Upper lobe of left lung (tissue), 6 donors: ENCODE results near the gene ALG9. TPM values are rescaled to one million over a fixed set of nuclear protein-coding genes. Genes with fewer than 3 reads are reported as not detected.

Experiments used
- ATAC-seq, 2 donors: fragments of 200-7000 bp; cut with Tn5 transposase; one replicate each; pipeline ENCODE4 v1.9.1; 2022; ENCODE audit warnings: mild to moderate bottlenecking in 2 of 2, moderate library complexity in 2 of 2; ENCODE audit not compliant: low FRiP score in 2 of 2
- DNase-seq, 2 donors: peaks; one replicate each; pipeline ENCODE4 v3.0.0-alpha.2; 2019 to 2020
- H3K27ac ChIP-seq, 4 donors: fragments of 200-600 bp; sonication (generic); one replicate each; pipeline ENCODE4 v1.5.1; 2016 to 2019
- H3K27me3 ChIP-seq, 4 donors: fragments of 200-600 bp; sonication (generic); one replicate each; pipeline ENCODE4 v1.5.1; 2017 to 2019
- H3K36me3 ChIP-seq, 4 donors: fragments of 200-600 bp; sonication (generic); one replicate each; pipeline ENCODE4 v1.5.1; 2016 to 2019
- H3K4me1 ChIP-seq, 4 donors: fragments of 200-600 bp; sonication (generic); one replicate each; pipeline ENCODE4 v1.5.1; 2018 to 2019
- H3K4me3 ChIP-seq, 4 donors: fragments of 200-600 bp; sonication (generic); one replicate each; pipeline ENCODE4 v1.5.1; 2017 to 2019; ENCODE audit warnings: mild to moderate bottlenecking in 2 of 4, moderate library complexity in 1 of 4
- H3K9me3 ChIP-seq, 4 donors: fragments of 200-600 bp; sonication (generic); one replicate each; pipeline ENCODE4 v1.5.1; 2018 to 2019
- EP300 ChIP-seq, 4 donors: sonication (generic); formaldehyde crosslinking; IDR thresholded peaks; one replicate each; pipeline ENCODE4 v1.5.1; 2017; ENCODE audit warnings: antibody characterized with exemption in 4 of 4, control low read depth in 2 of 4
- POLR2A ChIP-seq, 4 donors: fragments of 450-650 bp; IDR thresholded peaks; one replicate each; pipeline ENCODE4 v1.5.1; 2016 to 2017; ENCODE audit warnings: antibody characterized with exemption in 4 of 4, mild to moderate bottlenecking in 2 of 4
- POLR2AphosphoS5 ChIP-seq, 2 donors: sonication (generic); formaldehyde crosslinking; IDR thresholded peaks; one replicate each; pipeline ENCODE4 v1.5.1; 2017; ENCODE audit warnings: antibody characterized with exemption in 2 of 2
- WGBS, 2 donors: methylation state at CpG; one replicate each; pipeline ENCODE4 v1.1.5; 2017 to 2018; 5-methylcytosine and 5-hydroxymethylcytosine counted together
- total RNA-seq, 6 donors: library from RNA; depleted of rRNA in 4 of 6; stranded (reverse); fragments of >200 nt in 4 of 6; gene quantifications; one replicate each; pipeline versions ENCODE4 v1.1.0 to v1.2.1, GENCODE V29; 2016 to 2021
- TF ChIP-seq, protein P1 (sequence below), 6 experiments: fragments of 450-650 bp in 4 of 6; fragments of 200-600 bp in 2 of 6; sonication (generic) in 2 of 6; IDR thresholded peaks; one replicate each; pipeline ENCODE4 v1.5.1; 2016 to 2019; ENCODE audit warnings: antibody characterized with exemption in 6 of 6
- donor health status: DM: no; HTN: no; CAD: no; lungs with moderate emphysema.
- donor health status: DM: no; HTN: yes; CAD: no; lungs with severe emphysema.

ALG9 gene
- total RNA-seq, 6 donors from 2014 or later = 15.7 to 34.8 (median 20.9) TPM

DNA sequence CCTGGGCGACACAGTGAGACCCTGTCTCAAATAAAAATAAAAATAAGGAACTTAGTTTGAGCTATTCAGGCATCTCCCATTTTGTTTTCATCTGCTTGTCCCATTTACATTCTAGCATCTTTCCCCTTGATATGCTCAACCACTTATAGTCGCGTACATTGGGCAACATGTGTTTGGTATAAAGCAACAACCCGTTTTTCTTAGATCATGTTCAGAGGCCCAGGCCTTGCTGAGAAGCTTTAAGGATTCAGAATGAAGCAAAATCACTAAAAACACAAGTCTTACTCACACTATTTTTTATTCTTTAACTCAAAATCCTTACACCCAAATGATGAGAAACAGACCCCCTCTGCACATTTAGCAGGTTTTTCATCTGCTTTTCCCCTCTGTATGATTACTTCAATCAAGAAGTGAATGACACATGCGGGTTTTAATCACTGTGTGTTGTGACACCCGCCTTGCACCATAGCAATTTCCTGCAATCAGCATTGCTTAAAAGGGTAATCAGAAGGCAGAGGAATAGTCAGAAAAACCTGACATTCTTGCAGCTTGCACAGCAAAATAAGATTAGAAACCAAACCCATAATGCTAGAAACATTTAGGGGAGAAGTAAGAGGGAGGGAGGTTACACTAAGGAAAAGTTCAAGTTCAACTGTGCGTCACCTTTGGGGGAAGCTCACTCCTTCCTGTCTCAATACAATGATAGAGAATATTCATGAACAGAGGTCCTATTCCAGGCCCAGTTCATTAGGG is 25.9 kb downstream of the ALG9 start:
- Histone ChIP-seq H3K9me3 (no peaks in the 10 kb centered on the region), H3K27me3 (no peaks in the 10 kb centered on the region), H3K27ac (peak overlapping the region in 2 of 4 donors; percentile 44), H3K4me3 (no peak overlapping the region), H3K36me3 (peaks cover 3 to 59% (median 8%) of the 10 kb centered on the region in 4 donors), H3K4me1 (peaks cover 3 to 10% (median 5%) of the 10 kb centered on the region in 4 donors)
- TF ChIP-seq EP300 (IDR thresholded peaks at IDR 0.05) = peak in 1 of 4 donors; percentile 25
- TF ChIP-seq, protein P1, sequence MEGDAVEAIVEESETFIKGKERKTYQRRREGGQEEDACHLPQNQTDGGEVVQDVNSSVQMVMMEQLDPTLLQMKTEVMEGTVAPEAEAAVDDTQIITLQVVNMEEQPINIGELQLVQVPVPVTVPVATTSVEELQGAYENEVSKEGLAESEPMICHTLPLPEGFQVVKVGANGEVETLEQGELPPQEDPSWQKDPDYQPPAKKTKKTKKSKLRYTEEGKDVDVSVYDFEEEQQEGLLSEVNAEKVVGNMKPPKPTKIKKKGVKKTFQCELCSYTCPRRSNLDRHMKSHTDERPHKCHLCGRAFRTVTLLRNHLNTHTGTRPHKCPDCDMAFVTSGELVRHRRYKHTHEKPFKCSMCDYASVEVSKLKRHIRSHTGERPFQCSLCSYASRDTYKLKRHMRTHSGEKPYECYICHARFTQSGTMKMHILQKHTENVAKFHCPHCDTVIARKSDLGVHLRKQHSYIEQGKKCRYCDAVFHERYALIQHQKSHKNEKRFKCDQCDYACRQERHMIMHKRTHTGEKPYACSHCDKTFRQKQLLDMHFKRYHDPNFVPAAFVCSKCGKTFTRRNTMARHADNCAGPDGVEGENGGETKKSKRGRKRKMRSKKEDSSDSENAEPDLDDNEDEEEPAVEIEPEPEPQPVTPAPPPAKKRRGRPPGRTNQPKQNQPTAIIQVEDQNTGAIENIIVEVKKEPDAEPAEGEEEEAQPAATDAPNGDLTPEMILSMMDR (IDR thresholded peaks at IDR 0.05) = no peak
- peak in 1 of 2 donors; percentile 43 for DNase-seq
- WGBS, 2 donors = 69 to 76% methylated on average over 7 of the region's 7 CpGs
- peak in 1 of 2 donors; percentile 34 for ATAC-seq

DNA sequence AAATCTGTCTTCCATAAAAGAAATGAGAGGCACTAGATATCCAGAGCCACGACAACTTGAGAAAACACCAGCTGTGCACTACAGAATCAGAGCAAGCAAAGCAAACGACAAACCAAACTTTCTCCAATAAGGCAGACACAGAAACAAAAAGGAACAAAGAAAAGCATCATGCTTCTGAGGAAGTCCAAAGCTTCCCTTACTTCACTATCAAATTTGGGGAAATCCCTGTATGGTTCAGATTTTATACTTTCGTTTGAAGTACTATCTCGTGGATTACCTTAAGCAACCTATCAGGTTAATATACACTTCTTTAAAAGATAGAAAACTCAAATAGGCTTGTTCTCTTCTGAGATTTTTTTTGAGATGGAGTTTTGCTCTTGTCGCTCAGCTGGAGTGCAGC is 27.7 kb downstream of the ALG9 start:
- Histone ChIP-seq H3K4me3 (no peak overlapping the region), H3K27me3 (no peaks in the 10 kb centered on the region), H3K4me1 (peaks cover 3 to 12% (median 6%) of the 10 kb centered on the region in 4 donors), H3K27ac (peak overlapping the region in 1 of 4 donors; percentile 46), H3K36me3 (peaks cover 0 to 44% (median 7%) of the 10 kb centered on the region in 4 donors), H3K9me3 (no peaks in the 10 kb centered on the region)
- ATAC-seq (no peak), DNase-seq (no peak)
- TF ChIP-seq EP300 (IDR thresholded peaks at IDR 0.05) = no peak
- no peak for TF ChIP-seq POLR2AphosphoS5 (IDR thresholded peaks at IDR 0.05)
- TF ChIP-seq, protein P1 (IDR thresholded peaks at IDR 0.05) = no peak
- no peak for TF ChIP-seq POLR2A (IDR thresholded peaks at IDR 0.05)
- WGBS, 2 donors = 81 to 83% methylated on average over 5 of the region's 5 CpGs

DNA sequence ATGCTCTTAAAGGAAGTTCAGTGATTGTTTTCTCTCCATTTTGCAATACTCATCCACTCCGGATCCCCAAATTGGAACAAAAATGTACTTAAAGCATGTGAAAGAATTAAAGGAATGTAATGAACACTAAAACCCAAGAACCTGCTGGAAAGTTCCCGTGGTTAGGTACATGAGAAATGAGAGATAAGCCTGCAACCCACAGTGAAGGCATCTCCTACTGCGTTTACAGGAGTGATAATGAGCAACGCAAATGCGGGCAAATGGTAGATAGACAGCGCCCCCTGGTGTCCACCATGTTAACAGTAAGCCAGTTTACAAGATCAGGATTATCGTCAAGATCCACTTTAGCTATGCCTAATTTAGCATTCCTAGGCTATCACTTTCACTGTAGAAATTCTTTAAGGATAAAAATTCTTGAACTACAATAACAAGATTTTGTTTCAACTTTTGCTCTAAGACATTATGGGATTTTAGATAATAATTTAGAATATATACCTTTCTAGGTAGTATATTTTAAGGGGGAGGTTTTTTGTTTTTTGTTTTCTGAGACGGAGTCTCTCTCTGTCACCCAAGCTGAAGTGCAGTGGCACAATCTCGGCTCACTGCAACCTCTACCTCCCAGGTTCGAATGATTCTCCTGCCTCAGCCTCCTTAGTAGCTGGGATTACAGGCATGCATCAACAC is 29.9 kb downstream of the ALG9 start:
- Histone ChIP-seq H3K27me3 (no peaks in the 10 kb centered on the region), H3K4me1 (peaks cover 3 to 17% (median 6%) of the 10 kb centered on the region in 4 donors), H3K27ac (peak overlapping the region in 3 of 4 donors; percentile 42 to 60 (median 53)), H3K4me3 (no peak overlapping the region), H3K9me3 (no peaks in the 10 kb centered on the region), H3K36me3 (peaks cover 0 to 43% (median 4%) of the 10 kb centered on the region in 4 donors)
- no peak for TF ChIP-seq POLR2A (IDR thresholded peaks at IDR 0.05)
- TF ChIP-seq, protein P1 (IDR thresholded peaks at IDR 0.05) = peak; percentile 74 to 95 (median 86)
- TF ChIP-seq POLR2AphosphoS5 (IDR thresholded peaks at IDR 0.05) = peak in 1 of 2 donors; percentile 12
- TF ChIP-seq EP300 (IDR thresholded peaks at IDR 0.05) = no peak
- DNase-seq (peak in 1 of 2 donors; percentile 93), ATAC-seq (peak; percentile 93 to 96)
- WGBS, 2 donors = 22 to 23% methylated on average over 10 of the region's 10 CpGs

DNA sequence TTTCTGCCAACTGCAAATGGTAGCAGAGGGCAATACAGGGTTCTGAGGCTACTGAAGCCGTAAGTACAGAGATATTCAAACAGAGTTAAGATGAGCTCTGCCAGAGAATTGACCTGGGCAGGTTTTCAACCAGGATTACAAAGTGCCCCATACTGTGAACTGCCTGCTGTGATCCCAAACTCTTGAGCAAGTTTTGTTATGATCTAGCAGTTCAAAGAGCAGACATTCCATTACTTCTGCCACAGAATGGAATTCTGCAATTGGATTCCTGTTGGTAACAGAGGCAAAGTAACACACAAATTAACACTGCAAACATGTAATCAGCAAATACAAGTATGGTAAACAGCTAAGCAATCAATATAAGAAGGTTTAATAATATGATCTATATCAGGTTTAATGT is 31.2 kb downstream of the ALG9 start:
- H3K36me3 ChIP-seq = peaks cover 0 to 48% (median 7%) of the 10 kb centered on the region in 4 donors
- WGBS, 2 donors = 67 to 72% methylated on average over 1 of the region's 1 CpG
- no peak for TF ChIP-seq POLR2A (IDR thresholded peaks at IDR 0.05)
- no peak for TF ChIP-seq EP300 (IDR thresholded peaks at IDR 0.05)
- TF ChIP-seq POLR2AphosphoS5 (IDR thresholded peaks at IDR 0.05) = no peak
- TF ChIP-seq, protein P1 (IDR thresholded peaks at IDR 0.05) = no peak

More for the DNA sequence above, 31.2 kb downstream of the ALG9 start:
- Histone ChIP-seq H3K27ac (no peak overlapping the region), H3K4me3 (no peak overlapping the region), H3K4me1 (peaks cover 3 to 17% (median 6%) of the 10 kb centered on the region in 4 donors), H3K27me3 (no peaks in the 10 kb centered on the region), H3K9me3 (no peaks in the 10 kb centered on the region)
- ATAC-seq (no peak), DNase-seq (no peak)
